ENCODE results near the gene CACNA2D1.
"Not testable (repeated sequence)": the region's sequence is repeated elsewhere in the genome, so short reads cannot be mapped to it uniquely, and the experiment has no call there.

The CACNA2D1 gene

DNA sequence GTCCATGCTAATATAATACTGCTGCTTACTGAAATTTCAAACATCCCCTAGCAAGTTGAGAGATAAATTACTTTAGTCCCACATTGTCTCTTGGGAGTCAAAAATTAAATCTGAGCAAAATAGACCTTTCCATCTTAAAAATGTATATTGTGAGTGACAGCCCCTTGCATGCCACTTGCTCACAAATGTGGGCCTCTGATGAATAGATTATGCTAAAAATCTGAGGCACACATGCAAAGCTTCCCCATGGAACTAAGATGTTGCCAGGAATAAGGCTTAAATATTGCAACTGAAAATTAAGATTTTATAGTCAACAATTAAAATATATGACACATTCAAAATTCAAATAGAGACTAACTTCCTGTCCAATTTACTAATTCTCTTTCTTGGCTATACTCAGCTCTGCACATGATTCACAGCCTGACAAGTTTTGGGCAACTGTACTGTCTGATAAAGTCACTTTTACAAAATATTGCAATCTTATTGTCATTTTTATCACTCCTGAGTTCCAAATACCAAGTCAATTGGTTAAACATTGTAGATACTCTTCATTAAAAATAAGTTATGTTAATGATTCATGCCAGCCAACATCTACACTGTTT is 301.2 kb downstream of the CACNA2D1 start:
- no peak overlapping the region for H3K4me3 ChIP-seq (ENCODE audit: low read depth, low read length)
- no peak for TF ChIP-seq MYC (IDR thresholded peaks at IDR 0.05; ENCODE audit: low read depth, low read length)
- TF ChIP-seq POLR2A (IDR thresholded peaks at IDR 0.05; ENCODE audit: extremely low read depth, insufficient read length): no peak
- TF ChIP-seq, protein P1, sequence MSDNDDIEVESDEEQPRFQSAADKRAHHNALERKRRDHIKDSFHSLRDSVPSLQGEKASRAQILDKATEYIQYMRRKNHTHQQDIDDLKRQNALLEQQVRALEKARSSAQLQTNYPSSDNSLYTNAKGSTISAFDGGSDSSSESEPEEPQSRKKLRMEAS (IDR thresholded peaks at IDR 0.05; ENCODE audit: low read depth, low read length): no peak
- no peak for DNase-seq (ENCODE audit: low read depth)

DNA sequence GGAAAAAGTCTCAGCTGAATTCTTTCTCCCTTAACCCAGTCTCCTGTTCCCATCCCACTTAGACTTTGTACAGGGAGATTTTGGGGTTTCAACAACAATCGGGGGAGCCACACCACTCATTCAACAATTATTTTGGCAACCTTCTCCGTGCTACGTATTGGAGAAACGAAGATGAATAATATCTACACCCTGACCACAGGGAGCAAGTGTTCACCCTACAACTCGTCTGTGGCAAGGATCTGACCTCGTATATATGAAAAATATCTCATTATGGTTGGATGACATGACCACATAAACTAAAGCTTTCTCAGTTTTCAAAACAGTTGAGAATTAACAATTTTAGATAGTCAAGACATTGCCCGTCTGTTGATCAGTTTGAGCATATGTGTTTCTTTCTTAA is 302.1 kb downstream of the CACNA2D1 start:
- H3K4me3 ChIP-seq (ENCODE audit: low read depth, low read length): no peak overlapping the region
- TF ChIP-seq, protein P1 (IDR thresholded peaks at IDR 0.05; ENCODE audit: low read depth, low read length): no peak
- TF ChIP-seq MYC (IDR thresholded peaks at IDR 0.05; ENCODE audit: low read depth, low read length) (no peak), POLR2A (IDR thresholded peaks at IDR 0.05; ENCODE audit: extremely low read depth, insufficient read length) (no peak)
- DNase-seq (ENCODE audit: low read depth): no peak

- not testable (repeated sequence) for DNase-seq (ENCODE audit: low read depth)
These were observed 303.0 kb downstream of the CACNA2D1 start for GRCh38 chr7:82140608-82141007.

GRCh38 chr7:82131215-82131614 is 312.4 kb downstream of the CACNA2D1 start:
- DNase-seq (ENCODE audit: low read depth): no peak
- no peak overlapping the region for H3K4me3 ChIP-seq (ENCODE audit: low read depth, low read length)
- TF ChIP-seq, protein P2, sequence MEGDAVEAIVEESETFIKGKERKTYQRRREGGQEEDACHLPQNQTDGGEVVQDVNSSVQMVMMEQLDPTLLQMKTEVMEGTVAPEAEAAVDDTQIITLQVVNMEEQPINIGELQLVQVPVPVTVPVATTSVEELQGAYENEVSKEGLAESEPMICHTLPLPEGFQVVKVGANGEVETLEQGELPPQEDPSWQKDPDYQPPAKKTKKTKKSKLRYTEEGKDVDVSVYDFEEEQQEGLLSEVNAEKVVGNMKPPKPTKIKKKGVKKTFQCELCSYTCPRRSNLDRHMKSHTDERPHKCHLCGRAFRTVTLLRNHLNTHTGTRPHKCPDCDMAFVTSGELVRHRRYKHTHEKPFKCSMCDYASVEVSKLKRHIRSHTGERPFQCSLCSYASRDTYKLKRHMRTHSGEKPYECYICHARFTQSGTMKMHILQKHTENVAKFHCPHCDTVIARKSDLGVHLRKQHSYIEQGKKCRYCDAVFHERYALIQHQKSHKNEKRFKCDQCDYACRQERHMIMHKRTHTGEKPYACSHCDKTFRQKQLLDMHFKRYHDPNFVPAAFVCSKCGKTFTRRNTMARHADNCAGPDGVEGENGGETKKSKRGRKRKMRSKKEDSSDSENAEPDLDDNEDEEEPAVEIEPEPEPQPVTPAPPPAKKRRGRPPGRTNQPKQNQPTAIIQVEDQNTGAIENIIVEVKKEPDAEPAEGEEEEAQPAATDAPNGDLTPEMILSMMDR (IDR thresholded peaks at IDR 0.05; ENCODE audit: low read depth, low read length): no peak
- TF ChIP-seq POLR2A (IDR thresholded peaks at IDR 0.05; ENCODE audit: extremely low read depth, insufficient read length): no peak
- no peak for TF ChIP-seq MYC (IDR thresholded peaks at IDR 0.05; ENCODE audit: low read depth, low read length)
- TF ChIP-seq, protein P1 (IDR thresholded peaks at IDR 0.05; ENCODE audit: low read depth, low read length): no peak

More at GRCh38 chr7:82140608-82141007, 303.0 kb downstream of the CACNA2D1 start:
- H3K4me3 ChIP-seq (ENCODE audit: low read depth, low read length): not testable (repeated sequence)

DNA sequence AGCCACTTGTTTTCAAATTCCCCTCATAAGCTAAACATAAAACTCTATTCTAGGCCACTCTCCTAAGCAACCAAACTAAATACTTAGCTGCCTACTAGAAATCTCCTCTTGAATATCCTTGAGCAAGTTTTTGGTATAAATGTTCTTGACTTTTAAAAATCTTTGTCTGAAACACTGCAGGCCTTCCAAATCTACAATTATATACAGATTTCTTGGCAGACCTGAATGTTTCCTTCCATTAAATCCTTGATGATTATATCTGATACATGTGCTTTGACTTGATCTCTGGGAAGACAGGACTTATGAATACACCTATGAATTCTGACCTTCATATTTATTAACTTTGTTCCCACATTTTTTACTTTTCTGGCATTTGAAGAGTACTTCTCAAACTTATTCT is 314.5 kb downstream of the CACNA2D1 start:
- H3K4me3 ChIP-seq (ENCODE audit: low read depth, low read length): no peak overlapping the region
- TF ChIP-seq, protein P1 (IDR thresholded peaks at IDR 0.05; ENCODE audit: low read depth, low read length): no peak
- no peak for TF ChIP-seq POLR2A (IDR thresholded peaks at IDR 0.05; ENCODE audit: extremely low read depth, insufficient read length)
- TF ChIP-seq MYC (IDR thresholded peaks at IDR 0.05; ENCODE audit: low read depth, low read length): no peak
- TF ChIP-seq, protein P2 (IDR thresholded peaks at IDR 0.05; ENCODE audit: low read depth, low read length): no peak
- DNase-seq (ENCODE audit: low read depth): no peak

DNA sequence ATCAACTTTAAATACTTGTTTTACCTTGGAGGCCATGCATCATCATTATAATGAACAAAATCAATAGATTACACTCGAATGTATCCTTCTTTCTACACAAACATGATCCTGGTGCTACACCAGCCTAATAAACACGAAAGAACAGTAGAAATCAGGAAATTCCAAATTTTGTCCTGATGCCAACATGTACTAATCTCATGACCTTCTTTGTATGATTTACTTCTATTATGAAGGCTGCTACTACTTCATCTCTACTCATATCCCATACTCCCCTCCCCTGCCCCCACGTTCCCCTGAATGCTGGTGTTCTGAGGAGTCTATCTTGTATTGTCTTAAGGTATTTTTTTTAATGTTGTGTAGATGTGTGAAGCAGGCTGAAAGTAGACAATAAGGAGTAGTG is 315.0 kb downstream of the CACNA2D1 start:
- H3K4me3 ChIP-seq (ENCODE audit: low read depth, low read length): no peak overlapping the region
- TF ChIP-seq POLR2A (IDR thresholded peaks at IDR 0.05; ENCODE audit: extremely low read depth, insufficient read length): no peak
- TF ChIP-seq, protein P2 (IDR thresholded peaks at IDR 0.05; ENCODE audit: low read depth, low read length): no peak
- TF ChIP-seq, protein P1 (IDR thresholded peaks at IDR 0.05; ENCODE audit: low read depth, low read length): no peak
- no peak for TF ChIP-seq MYC (IDR thresholded peaks at IDR 0.05; ENCODE audit: low read depth, low read length)
- DNase-seq (ENCODE audit: low read depth): no peak

- TF ChIP-seq POLR2A (IDR thresholded peaks at IDR 0.05; ENCODE audit: extremely low read depth, insufficient read length): no peak
- DNase-seq (ENCODE audit: low read depth): no peak
- no peak overlapping the region for H3K4me3 ChIP-seq (ENCODE audit: low read depth, low read length)
These were observed 317.0 kb downstream of the CACNA2D1 start for GRCh38 chr7:82126576-82126975.

DNA sequence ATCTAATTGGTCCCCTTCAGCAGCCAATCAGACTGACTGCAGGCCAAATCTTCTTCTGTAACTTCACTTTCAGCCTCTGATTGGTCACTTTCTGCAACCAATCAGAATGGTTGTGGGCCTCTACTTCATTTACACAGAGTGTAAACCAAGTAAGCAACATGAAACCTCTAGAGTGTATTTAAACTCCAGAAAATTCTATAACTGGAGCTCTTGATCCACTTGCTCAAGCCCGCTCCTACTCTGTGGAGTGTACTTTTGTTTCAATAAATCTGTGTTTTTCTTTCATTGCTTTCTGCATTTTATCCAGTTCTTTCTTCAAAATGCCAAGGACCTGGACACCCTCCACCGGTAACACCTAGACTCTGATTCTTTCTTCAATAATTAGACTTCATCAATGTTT is 319.1 kb downstream of the CACNA2D1 start:
- DNase-seq (ENCODE audit: low read depth): no peak
- H3K4me3 ChIP-seq (ENCODE audit: low read depth, low read length): no peak overlapping the region
- TF ChIP-seq, protein P2 (IDR thresholded peaks at IDR 0.05; ENCODE audit: low read depth, low read length): no peak
- TF ChIP-seq, protein P1 (IDR thresholded peaks at IDR 0.05; ENCODE audit: low read depth, low read length): no peak
- no peak for TF ChIP-seq POLR2A (IDR thresholded peaks at IDR 0.05; ENCODE audit: extremely low read depth, insufficient read length)
